AG09319 (cell line): ENCODE measurements around the gene CYB5A.

ENCODE experiments used
- DNase-seq: peaks from one replicate; pipeline ENCODE4 v3.0.0-alpha.2; 2010; ENCODE audit warnings: low read depth; ENCODE audit errors: extremely low read depth
- CTCF ChIP-seq: IDR thresholded peaks from 2 replicates; pipeline ENCODE4 v1.5.1; 2011; ENCODE audit warnings: low read depth, mild to moderate bottlenecking, inconsistent platforms, low read length, moderate library complexity

The CYB5A gene

GRCh38 chr18:74230922-74231714 is 60.6 kb downstream of the CYB5A start:
- TF ChIP-seq CTCF, result no peak
- DNase-seq, result no peak

GRCh38 chr18:74229891-74230290 is 61.9 kb downstream of the CYB5A start:
- no peak for DNase-seq
- no peak for TF ChIP-seq CTCF

- no peak for TF ChIP-seq CTCF
Observed at GRCh38 chr18:74229005-74229404, 62.8 kb downstream of the CYB5A start.

DNA sequence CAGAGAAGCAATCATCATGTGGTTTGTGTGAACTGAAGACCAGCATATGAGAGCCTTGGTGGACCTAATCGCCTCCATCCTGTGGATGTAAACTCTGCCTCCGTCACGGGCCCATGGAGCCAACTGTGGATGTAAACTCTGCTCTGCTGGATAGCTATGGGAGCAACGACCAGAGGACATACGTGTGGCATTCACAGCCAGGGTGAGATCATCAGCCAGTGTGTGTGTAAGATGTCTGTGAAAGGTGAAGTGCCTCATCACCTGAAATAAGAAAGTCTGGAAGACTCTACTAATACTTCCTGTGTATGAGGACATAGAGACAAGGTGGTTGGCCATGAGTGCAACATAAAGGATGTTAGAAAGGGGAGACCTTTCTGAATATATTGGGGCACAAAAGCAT is 63.5 kb downstream of the CYB5A start:
- no peak for TF ChIP-seq CTCF
- no peak for DNase-seq

More at GRCh38 chr18:74229005-74229404, 62.8 kb downstream of the CYB5A start:
- DNase-seq, result no peak

DNA sequence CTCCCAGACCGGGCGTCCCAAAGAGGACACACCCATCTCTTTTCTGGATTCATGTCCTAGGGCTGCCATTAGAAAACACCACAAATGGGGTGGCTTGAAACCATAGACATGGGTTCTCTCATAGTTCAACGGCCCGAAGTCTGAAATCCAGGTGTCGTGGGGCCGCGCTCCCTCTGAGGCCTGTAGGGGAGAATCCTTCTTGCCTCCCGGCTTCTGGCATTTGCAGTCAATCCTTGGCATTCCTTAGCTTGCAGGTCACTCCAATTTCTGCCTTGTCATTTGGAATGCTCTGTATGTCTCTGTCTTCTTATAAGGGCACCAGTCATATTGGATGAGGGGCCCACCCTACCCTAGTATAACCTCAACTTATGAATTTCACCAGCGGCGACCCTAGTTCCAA is 65.1 kb downstream of the CYB5A start:
- no peak for DNase-seq
- TF ChIP-seq CTCF, result no peak

GRCh38 chr18:74226156-74226555 is 65.6 kb downstream of the CYB5A start:
- TF ChIP-seq CTCF, result no peak
- DNase-seq, result no peak

DNA sequence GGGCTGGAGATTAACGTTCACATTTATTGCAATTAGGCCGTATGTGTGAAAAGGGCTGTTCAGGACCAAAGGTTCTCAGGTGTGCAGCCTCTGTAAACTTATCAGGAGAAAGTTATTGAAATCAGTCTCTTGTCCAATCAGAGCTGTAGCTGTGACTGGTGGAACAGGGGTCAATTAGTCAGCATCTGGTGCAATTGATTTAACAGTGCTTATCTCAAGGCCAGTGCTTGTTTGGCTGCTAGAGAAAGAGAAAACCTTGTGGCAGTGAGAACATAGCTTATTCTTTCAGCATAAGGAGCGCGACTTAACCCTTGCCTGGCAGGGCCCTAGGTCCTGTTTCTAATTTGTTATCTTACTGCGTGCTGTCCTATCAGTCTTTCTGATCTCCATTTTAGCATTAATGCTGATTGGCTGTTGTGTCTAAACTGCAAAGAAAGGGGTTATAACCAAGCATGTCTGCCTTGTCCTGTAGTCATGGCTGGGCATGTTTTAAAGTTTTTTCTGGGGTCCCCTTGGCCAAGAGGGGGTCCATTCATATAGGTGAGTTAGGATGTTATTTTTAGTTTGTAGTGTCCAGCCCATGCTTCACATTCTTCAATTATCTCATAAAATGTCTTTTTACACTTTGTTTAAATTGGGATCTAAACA is 66.4 kb downstream of the CYB5A start:
- no peak for TF ChIP-seq CTCF
- DNase-seq, result no peak
